Gastroesophageal sphincter (tissue), 3 donors: ENCODE measurements around the gene ABHD17A.

ENCODE experiments used
- CTCF ChIP-seq, 4 experiments: fragments of 200-600 bp in 2 of 4; fragments of 450-650 bp in 2 of 4; sonication (generic) in 1 of 4; IDR thresholded peaks; one replicate each; pipeline ENCODE4 v1.5.1; 2017 to 2019; ENCODE audit warnings: antibody characterized with exemption in 4 of 4, mild to moderate bottlenecking in 2 of 4, moderate library complexity in 2 of 4
- POLR2A ChIP-seq, 2 donors: fragments of 450-650 bp; IDR thresholded peaks; one replicate each; pipeline ENCODE4 v1.6.1; 2017; ENCODE audit warnings: antibody characterized with exemption in 2 of 2, mild to moderate bottlenecking in 2 of 2, moderate library complexity in 1 of 2

GRCh38 chr19:1828279-1829238 lies 56.7 kb downstream of the ABHD17A start:
- TF ChIP-seq POLR2A (IDR thresholded peaks at IDR 0.05) = no peak
- TF ChIP-seq CTCF (IDR thresholded peaks at IDR 0.05) = no peak
